HEK293T (cell line): ENCODE measurements around the gene YBX1.

Experiments
- ARNT ChIP-seq: fragments of 450-650 bp; IDR thresholded peaks from 2 replicates; pipeline ENCODE4 v1.6.1; 2017; ENCODE audit warnings: mild to moderate bottlenecking
- BHLHE40 ChIP-seq: fragments of 450-650 bp; IDR thresholded peaks from 2 replicates; pipeline ENCODE4 v1.6.1; 2016; ENCODE audit warnings: mild to moderate bottlenecking, moderate library complexity, borderline replicate concordance
- ELF4 ChIP-seq: fragments of 450-650 bp; IDR thresholded peaks from 2 replicates; pipeline ENCODE4 v1.6.1; 2017; ENCODE audit warnings: antibody characterized with exemption
- FOXA1 ChIP-seq: fragments of 450-650 bp; IDR thresholded peaks from 2 replicates; pipeline ENCODE4 v1.6.1; 2016; ENCODE audit warnings: mild to moderate bottlenecking
- FOXK2 ChIP-seq: fragments of 450-650 bp; IDR thresholded peaks from 2 replicates; pipeline ENCODE4 v1.6.1; 2016; ENCODE audit warnings: mild to moderate bottlenecking
- FOXM1 ChIP-seq: fragments of 450-650 bp; IDR thresholded peaks from 2 replicates; pipeline ENCODE4 v1.6.1; 2017; ENCODE audit warnings: mild to moderate bottlenecking, borderline replicate concordance
- HDGF ChIP-seq: fragments of 450-650 bp; IDR thresholded peaks from 2 replicates; pipeline ENCODE4 v1.6.1; 2017; ENCODE audit warnings: antibody characterized with exemption, borderline replicate concordance
- LEF1 ChIP-seq: fragments of 450-650 bp; IDR thresholded peaks from 2 replicates; pipeline ENCODE4 v1.6.1; 2017; ENCODE audit warnings: mild to moderate bottlenecking, borderline replicate concordance
- NFRKB ChIP-seq: fragments of 450-650 bp; IDR thresholded peaks from 2 replicates; pipeline ENCODE4 v1.6.1; 2016; ENCODE audit warnings: mild to moderate bottlenecking, moderate library complexity
- PKNOX1 ChIP-seq: fragments of 450-650 bp; IDR thresholded peaks from 2 replicates; pipeline ENCODE4 v1.6.1; 2016
- SP1 ChIP-seq: fragments of 450-650 bp; IDR thresholded peaks from 2 replicates; pipeline ENCODE4 v1.6.1; 2017
- SUZ12 ChIP-seq: fragments of 450-650 bp; IDR thresholded peaks from 2 replicates; pipeline ENCODE4 v1.6.1; 2016; ENCODE audit warnings: mild to moderate bottlenecking
- TARDBP ChIP-seq: fragments of 450-650 bp; IDR thresholded peaks from 2 replicates; pipeline ENCODE4 v1.6.1; 2016
- ZNF384 ChIP-seq: fragments of 450-650 bp; IDR thresholded peaks from 2 replicates; pipeline ENCODE4 v1.6.1; 2016

- no peak for TF ChIP-seq SUZ12
- no peak for TF ChIP-seq BHLHE40
- TF ChIP-seq ZNF384 = no peak
- TF ChIP-seq ARNT = no peak
- TF ChIP-seq FOXA1 = no peak
- TF ChIP-seq SP1 = no peak
- TF ChIP-seq FOXK2 = no peak
- TF ChIP-seq FOXM1 = no peak
- TF ChIP-seq NFRKB = no peak
- no peak for TF ChIP-seq LEF1
- TF ChIP-seq TARDBP = no peak
- TF ChIP-seq PKNOX1 = no peak
- no peak for TF ChIP-seq ELF4
- no peak for TF ChIP-seq HDGF
Observed at GRCh38 chr1:42720868-42721267, 38.6 kb downstream of the YBX1 start.
